Measurements from ENCODE around the gene ACTN4. TPM values are rescaled to one million over a fixed set of nuclear protein-coding genes. Genes with fewer than 3 reads are reported as not detected.
A peak's percentile ranks its signal among the peaks of the same experiment; 100 is the strongest.

Gene ACTN4
- total RNA-seq, 1 donor = 229 TPM

DNA sequence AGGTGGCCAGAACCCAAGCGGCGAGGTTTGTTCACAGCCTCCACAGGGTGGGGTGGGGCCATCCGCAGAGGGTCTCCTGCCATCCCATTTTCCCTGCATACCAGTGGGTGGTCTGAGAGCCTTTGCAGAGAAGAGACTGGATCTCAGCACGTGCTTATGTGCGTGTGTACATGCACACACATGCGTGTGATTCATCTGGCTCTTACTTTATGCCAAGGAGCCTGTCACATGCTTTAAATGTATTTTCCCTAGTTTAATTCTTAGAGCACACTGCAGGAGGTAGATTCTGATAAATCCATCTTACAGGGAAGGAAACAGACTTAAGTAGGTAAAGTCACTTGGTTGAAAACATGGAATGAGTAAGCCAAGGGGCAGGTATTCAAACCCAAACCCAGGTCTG, 49.7 kb downstream of the ACTN4 start:
- Histone ChIP-seq H3K79me2 (ENCODE audit: insufficient read depth, low read length) (peaks cover 100% of the 10 kb centered on the region), H3K27me3 (ENCODE audit: insufficient read depth, low read length) (no peaks in the 10 kb centered on the region), H3K36me3 (ENCODE audit: insufficient read depth, low read length) (peaks cover 76% of the 10 kb centered on the region), H4K20me1 (ENCODE audit: insufficient read depth, low read length) (peaks cover 71% of the 10 kb centered on the region), H3K9me3 (ENCODE audit: low read depth, low read length) (no peaks in the 10 kb centered on the region), H3K4me2 (ENCODE audit: insufficient read depth, low read length) (no peak overlapping the region), H3K4me3 (ENCODE audit: insufficient read depth, low read length) (no peak overlapping the region), H3K4me1 (ENCODE audit: insufficient read depth, low read length) (peaks cover 27% of the 10 kb centered on the region), H2AFZ (ENCODE audit: low read length) (no peak overlapping the region), H3K27ac (ENCODE audit: low read depth, low read length) (no peak overlapping the region)
- peak; percentile 61 for DNase-seq (ENCODE audit: insufficient read length, low spot score, missing footprints)
- TF ChIP-seq, protein P1, sequence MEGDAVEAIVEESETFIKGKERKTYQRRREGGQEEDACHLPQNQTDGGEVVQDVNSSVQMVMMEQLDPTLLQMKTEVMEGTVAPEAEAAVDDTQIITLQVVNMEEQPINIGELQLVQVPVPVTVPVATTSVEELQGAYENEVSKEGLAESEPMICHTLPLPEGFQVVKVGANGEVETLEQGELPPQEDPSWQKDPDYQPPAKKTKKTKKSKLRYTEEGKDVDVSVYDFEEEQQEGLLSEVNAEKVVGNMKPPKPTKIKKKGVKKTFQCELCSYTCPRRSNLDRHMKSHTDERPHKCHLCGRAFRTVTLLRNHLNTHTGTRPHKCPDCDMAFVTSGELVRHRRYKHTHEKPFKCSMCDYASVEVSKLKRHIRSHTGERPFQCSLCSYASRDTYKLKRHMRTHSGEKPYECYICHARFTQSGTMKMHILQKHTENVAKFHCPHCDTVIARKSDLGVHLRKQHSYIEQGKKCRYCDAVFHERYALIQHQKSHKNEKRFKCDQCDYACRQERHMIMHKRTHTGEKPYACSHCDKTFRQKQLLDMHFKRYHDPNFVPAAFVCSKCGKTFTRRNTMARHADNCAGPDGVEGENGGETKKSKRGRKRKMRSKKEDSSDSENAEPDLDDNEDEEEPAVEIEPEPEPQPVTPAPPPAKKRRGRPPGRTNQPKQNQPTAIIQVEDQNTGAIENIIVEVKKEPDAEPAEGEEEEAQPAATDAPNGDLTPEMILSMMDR (IDR thresholded peaks at IDR 0.05; ENCODE audit: extremely low read depth, low read depth, low read length) = no peak

DNA sequence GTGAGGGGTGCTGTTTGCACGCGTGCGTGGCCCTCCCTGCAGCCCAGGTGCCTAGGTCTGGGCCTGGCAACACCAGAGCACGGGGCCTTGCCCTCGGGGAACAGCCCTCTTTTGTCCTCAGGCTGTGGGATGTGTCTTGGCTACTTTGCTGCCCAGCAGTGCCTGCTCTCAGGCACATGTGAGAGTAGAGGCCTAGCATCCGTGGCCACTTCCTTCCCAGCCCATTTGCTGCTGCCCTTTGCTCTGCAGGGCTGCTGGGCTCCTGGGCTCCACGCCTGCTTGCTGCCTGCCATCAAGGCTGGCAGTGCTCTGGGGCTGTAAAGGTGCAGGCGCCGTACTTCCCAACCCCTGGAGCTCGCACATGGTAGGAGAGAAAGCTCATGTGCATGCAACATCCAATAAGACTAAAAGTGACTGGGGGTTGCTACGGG, 50.2 kb downstream of the ACTN4 start:
- Histone ChIP-seq H3K79me2 (ENCODE audit: insufficient read depth, low read length) (peaks cover 100% of the 10 kb centered on the region), H3K36me3 (ENCODE audit: insufficient read depth, low read length) (peaks cover 76% of the 10 kb centered on the region), H3K27ac (ENCODE audit: low read depth, low read length) (peak overlapping the region; percentile 23), H4K20me1 (ENCODE audit: insufficient read depth, low read length) (peaks cover 72% of the 10 kb centered on the region), H3K27me3 (ENCODE audit: insufficient read depth, low read length) (no peaks in the 10 kb centered on the region), H3K4me2 (ENCODE audit: insufficient read depth, low read length) (no peak overlapping the region), H3K4me3 (ENCODE audit: insufficient read depth, low read length) (no peak overlapping the region), H2AFZ (ENCODE audit: low read length) (no peak overlapping the region), H3K4me1 (ENCODE audit: insufficient read depth, low read length) (peaks cover 23% of the 10 kb centered on the region), H3K9me3 (ENCODE audit: low read depth, low read length) (no peaks in the 10 kb centered on the region)
- TF ChIP-seq, protein P1 (IDR thresholded peaks at IDR 0.05; ENCODE audit: extremely low read depth, low read depth, low read length) = no peak
- peak; percentile 73 for DNase-seq (ENCODE audit: insufficient read length, low spot score, missing footprints)

DNA sequence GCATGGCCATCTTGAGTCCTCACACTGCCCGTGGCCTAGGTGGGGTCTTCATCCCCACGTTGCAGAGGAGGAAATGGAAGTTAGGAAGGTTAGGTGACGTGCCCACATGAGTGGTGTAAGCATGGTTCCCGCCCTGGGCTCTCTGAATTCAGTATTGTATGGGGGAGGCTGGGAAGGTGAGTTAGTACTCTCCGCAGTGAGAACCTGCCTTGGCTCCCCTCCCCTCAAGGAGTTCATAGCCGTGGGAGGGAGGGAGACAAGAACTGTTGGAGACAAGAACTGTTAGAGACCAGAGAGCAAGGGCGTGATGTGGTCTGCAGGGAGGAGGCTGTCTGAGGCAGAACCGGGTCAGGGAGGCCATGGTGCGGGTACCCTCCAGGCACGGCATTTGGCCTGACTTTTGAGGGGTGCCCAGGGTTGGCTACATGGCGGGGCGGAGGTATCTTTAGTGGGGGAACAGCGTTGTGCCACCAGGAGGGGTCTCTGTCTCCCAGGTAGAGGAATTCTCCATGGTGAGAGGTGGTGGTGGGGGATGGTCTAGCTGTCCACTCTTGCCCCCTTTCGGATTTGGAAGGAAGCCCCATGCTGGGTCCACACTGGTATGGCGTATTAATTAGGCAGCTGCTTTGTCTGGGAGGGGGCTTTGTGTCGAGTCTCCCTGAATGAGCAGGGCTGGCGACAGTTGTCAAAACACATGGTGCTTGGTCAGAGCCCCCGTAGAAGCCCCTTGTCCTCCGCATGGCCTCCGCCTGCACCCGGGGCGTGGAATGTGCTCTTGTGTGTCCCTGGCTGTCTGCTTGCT, 51.0 kb downstream of the ACTN4 start:
- Histone ChIP-seq H3K36me3 (ENCODE audit: insufficient read depth, low read length) (peaks cover 80% of the 10 kb centered on the region), H3K79me2 (ENCODE audit: insufficient read depth, low read length) (peaks cover 100% of the 10 kb centered on the region), H3K4me3 (ENCODE audit: insufficient read depth, low read length) (no peak overlapping the region), H3K4me2 (ENCODE audit: insufficient read depth, low read length) (no peak overlapping the region), H3K4me1 (ENCODE audit: insufficient read depth, low read length) (peaks cover 15% of the 10 kb centered on the region), H2AFZ (ENCODE audit: low read length) (no peak overlapping the region), H3K27ac (ENCODE audit: low read depth, low read length) (peak overlapping the region; percentile 37), H4K20me1 (ENCODE audit: insufficient read depth, low read length) (peaks cover 70% of the 10 kb centered on the region), H3K27me3 (ENCODE audit: insufficient read depth, low read length) (no peaks in the 10 kb centered on the region), H3K9me3 (ENCODE audit: low read depth, low read length) (no peaks in the 10 kb centered on the region)
- TF ChIP-seq, protein P1 (IDR thresholded peaks at IDR 0.05; ENCODE audit: extremely low read depth, low read depth, low read length) = no peak
- DNase-seq (ENCODE audit: insufficient read length, low spot score, missing footprints) = peak; percentile 39

DNA sequence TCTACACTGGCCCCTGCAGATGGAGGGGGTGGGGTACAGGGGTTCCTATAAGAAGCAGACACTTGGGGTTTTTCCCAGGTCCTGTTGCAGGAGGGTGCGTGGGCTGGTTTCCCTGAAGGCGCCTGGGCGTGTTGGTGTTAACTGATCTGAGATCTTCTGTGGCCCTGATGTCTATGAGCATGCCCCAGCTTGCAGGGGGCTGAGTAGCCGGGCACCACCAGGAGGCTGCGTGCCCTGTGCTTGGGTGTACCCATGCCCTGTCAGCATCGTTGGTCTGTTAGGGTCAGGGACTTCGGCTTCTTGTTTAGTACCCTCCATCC, 51.5 kb downstream of the ACTN4 start:
- Histone ChIP-seq H4K20me1 (ENCODE audit: insufficient read depth, low read length) (peaks cover 65% of the 10 kb centered on the region), H3K36me3 (ENCODE audit: insufficient read depth, low read length) (peaks cover 80% of the 10 kb centered on the region), H3K4me1 (ENCODE audit: insufficient read depth, low read length) (peaks cover 9% of the 10 kb centered on the region)

More for the DNA sequence above, 51.5 kb downstream of the ACTN4 start:
- Histone ChIP-seq H3K79me2 (ENCODE audit: insufficient read depth, low read length) (peaks cover 100% of the 10 kb centered on the region), H3K27me3 (ENCODE audit: insufficient read depth, low read length) (no peaks in the 10 kb centered on the region), H3K4me2 (ENCODE audit: insufficient read depth, low read length) (no peak overlapping the region), H3K27ac (ENCODE audit: low read depth, low read length) (no peak overlapping the region), H3K4me3 (ENCODE audit: insufficient read depth, low read length) (no peak overlapping the region), H2AFZ (ENCODE audit: low read length) (no peak overlapping the region), H3K9me3 (ENCODE audit: low read depth, low read length) (no peaks in the 10 kb centered on the region)
- TF ChIP-seq, protein P1 (IDR thresholded peaks at IDR 0.05; ENCODE audit: extremely low read depth, low read depth, low read length) = no peak
- peak; percentile 44 for DNase-seq (ENCODE audit: insufficient read length, low spot score, missing footprints)
